GM12878 (cell line): ENCODE data around the gene ZSWIM6. TPM values are rescaled to one million over a fixed set of nuclear protein-coding genes. Genes with fewer than 3 reads are reported as not detected.

Source experiments
- ATAC-seq: fragments of 200-7000 bp; cut with Tn5 transposase; 3 replicates; pipeline ENCODE4 v1.9.1; 2020; ENCODE audit warnings: mild to moderate bottlenecking, moderate library complexity
- BruUV-seq: library from RNA; stranded (reverse); fragments of 400-500 nt; replicated peaks from 2 replicates; lab custom pipeline; 2021; lab: Mats Ljungman, UMichigan
- CTCF ChIA-PET: fragments of 300-600 bp; sonication (Branson Sonifier 250); formaldehyde crosslinking; extraction: SDS; loops from one replicate; lab custom pipeline; 2021; ENCODE audit warnings: inconsistent platforms; lab: Yijun Ruan, JAX
- POLR2A ChIA-PET: fragments of 350-600 bp; formaldehyde crosslinking; extraction: SDS; loops from one replicate; lab custom pipeline; 2021; ENCODE audit warnings: inconsistent platforms; lab: Charles Lee
- RAD21 ChIA-PET: fragments of 300-600 bp; sonication (Branson Sonifier 250); formaldehyde crosslinking; loops from one replicate; lab custom pipeline; 2023; ENCODE audit warnings: antibody characterized with exemption; ENCODE audit not compliant: unreplicated experiment; lab: Charles Lee
- SMC1A ChIA-PET: fragments of 300-600 bp; sonication (Branson Sonifier 250); formaldehyde crosslinking; loops from one replicate; lab custom pipeline; 2023; ENCODE audit not compliant: unreplicated experiment, uncharacterized antibody; lab: Charles Lee
- DNase-seq: peaks from one replicate; pipeline ENCODE4 v3.0.0-alpha.2; 2011; ENCODE audit warnings: low read depth, low spot score
- FAIRE-seq: peaks from 3 replicates; lab custom pipeline; 2011; peaks lifted over from hg19 to GRCh38; lab: Jason Lieb, UNC
- H2AFZ ChIP-seq: 2 replicates; pipeline ENCODE4 v1.6.0; 2011; ENCODE audit warnings: low read depth, low read length, control low read depth; ENCODE audit not compliant: control insufficient read depth
- H3K27ac ChIP-seq: 2 replicates; pipeline ENCODE4 v1.5.1; 2011; ENCODE audit warnings: control low read depth; ENCODE audit not compliant: control insufficient read depth, insufficient read depth
- H3K27me3 ChIP-seq, 2 experiments: replicated peaks in 1 of 2; 2 replicates each; pipeline versions ENCODE4 v1.6.0 to v1.6.1; 2011; ENCODE audit warnings: low read length in 1 of 2; ENCODE audit not compliant: control insufficient read depth in 2 of 2, insufficient read depth in 2 of 2
- H3K36me3 ChIP-seq, 2 experiments: 2 replicates each; pipeline ENCODE4 v1.5.1; 2011; ENCODE audit warnings: low read length in 1 of 2; ENCODE audit not compliant: control insufficient read depth in 2 of 2, insufficient read depth in 2 of 2
- H3K4me1 ChIP-seq: 2 replicates; pipeline ENCODE4 v1.6.1; 2011; ENCODE audit warnings: mild to moderate bottlenecking, low read length, moderate library complexity, mixed read lengths; ENCODE audit not compliant: control insufficient read depth, insufficient read depth
- H3K4me2 ChIP-seq: 2 replicates; pipeline ENCODE4 v1.6.0; 2011; ENCODE audit warnings: control low read depth; ENCODE audit not compliant: control insufficient read depth, insufficient read depth
- H3K4me3 ChIP-seq: fragments of 200-600 bp; sonication (generic); 2 replicates; pipeline ENCODE4 v1.5.1; 2016
- H3K79me2 ChIP-seq: 2 replicates; pipeline ENCODE4 v1.6.0; 2011; ENCODE audit warnings: low read length; ENCODE audit not compliant: control insufficient read depth, insufficient read depth
- H3K9ac ChIP-seq: 2 replicates; pipeline ENCODE4 v1.8.0; 2011; ENCODE audit warnings: low read length, control low read depth, mixed read lengths; ENCODE audit not compliant: control insufficient read depth, insufficient read depth
- H3K9me3 ChIP-seq: replicated peaks from 3 replicates; pipeline ENCODE4 v1.5.1; 2011; ENCODE audit warnings: mild to moderate bottlenecking, low read length; ENCODE audit not compliant: control insufficient read depth, insufficient read depth
- H4K20me1 ChIP-seq: 2 replicates; pipeline ENCODE4 v1.6.0; 2011; ENCODE audit not compliant: control insufficient read depth, insufficient read depth
- ATF3 ChIP-seq: IDR thresholded peaks from 2 replicates; pipeline ENCODE4 v1.6.1; 2011; ENCODE audit warnings: low read depth, mild to moderate bottlenecking, low read length, moderate library complexity, borderline replicate concordance; ENCODE audit errors: extremely low read depth
- CHD1 ChIP-seq: IDR thresholded peaks from 2 replicates; pipeline ENCODE4 v1.6.1; 2012; ENCODE audit warnings: low read depth, low read length, improper control_type of control experiment
- CREB1 ChIP-seq: IDR thresholded peaks from 2 replicates; pipeline ENCODE4 v1.6.1; 2012; ENCODE audit warnings: low read depth, mild to moderate bottlenecking, inconsistent platforms
- ETV6 ChIP-seq, 2 experiments: fragments of 450-650 bp in 1 of 2; IDR thresholded peaks in 1 of 2; conservative IDR thresholded peaks in 1 of 2; 2 replicates each; pipeline ENCODE4 v1.6.1; 2014; ENCODE audit warnings: antibody characterized with exemption in 1 of 2, borderline replicate concordance in 1 of 2, low read depth in 1 of 2, mild to moderate bottlenecking in 1 of 2, moderate library complexity in 1 of 2
- FOXK2 ChIP-seq: fragments of 450-650 bp; IDR thresholded peaks from 2 replicates; pipeline ENCODE4 v1.6.1; 2017; ENCODE audit warnings: mild to moderate bottlenecking, moderate library complexity
- NR2F1 ChIP-seq: fragments of 450-650 bp; conservative IDR thresholded peaks from 2 replicates; pipeline ENCODE4 v1.6.1; 2017; ENCODE audit warnings: mild to moderate bottlenecking
- RAD21 ChIP-seq: IDR thresholded peaks from 2 replicates; pipeline ENCODE4 v1.6.1; 2011; ENCODE audit warnings: mild to moderate bottlenecking, low read depth, low read length, moderate library complexity; ENCODE audit not compliant: insufficient read depth
- WGBS: methylation state at CpG from one replicate; pipeline ENCODE4 v1.1.6; 2016; ENCODE audit warnings: low lambda C conversion rate; ENCODE audit not compliant: insufficient replicate concordance, insufficient coverage; ENCODE audit errors: missing lambda C conversion rate; 5-methylcytosine and 5-hydroxymethylcytosine counted together
- in situ Hi-C: fragments of 300-500 bp; cut with MboI; formaldehyde crosslinking; loops from 9 replicates; pipeline ENCODE4 v1.14.3; 2018; ENCODE audit warnings: mixed read lengths
- intact Hi-C: fragments of 100-400 bp; cut with micrococcal nuclease; formaldehyde crosslinking; loops from one replicate; pipeline ENCODE4 v1.14.2; 2022; ENCODE audit not compliant: unreplicated experiment
- polyA plus RNA-seq, 11 experiments: library from polyadenylated mRNA; depleted of rRNA in 4 of 11; unstranded in 6 of 11; stranded (reverse) in 5 of 11; fragments of >200 nt; fragmentation: Nextera tagmentation in 4 of 11; fragmentation: Illumina TruSeq in 1 of 11; extraction: Ambion mirVana in 4 of 11; extraction: Trizol in 1 of 11; gene quantifications; 1 replicate in 1 of 11; 2 replicates in 10 of 11; pipeline versions ENCODE4 v1.2.1 to v1.2.3, GENCODE V29; 2011 to 2016; ENCODE audit warnings: inconsistent platforms in 2 of 11, missing spikeins in 2 of 11, low read depth in 1 of 11
- total RNA-seq, 4 experiments: library from RNA; depleted of rRNA in 3 of 4; stranded (reverse); fragments of >200 nt in 3 of 4; fragmentation: Illumina TruSeq in 1 of 4; extraction: Trizol in 1 of 4; gene quantifications; 2 replicates each; pipeline versions ENCODE4 v1.2.1 to v1.2.3, GENCODE V29; 2013 to 2021

ZSWIM6 gene
- total and polyA plus RNA-seq, 10 of the 15 experiments (the other 5 are each of a cell fraction or from before 2014, with no cell fraction given), result 0.53 to 6.2 (median 3.4) TPM

GRCh38 chr5:61311056-61311610, 20.9 kb upstream of the ZSWIM6 start:
- Histone ChIP-seq H3K4me1 (peaks cover 14% of the 10 kb centered on the region), H3K4me3 (no peak overlapping the region), H3K9ac (no peak overlapping the region), H3K36me3 (no peaks in the 10 kb centered on the region), H3K27me3 (0 out of 4 replicates have a peak, but pooled peaks cover 0 to 2% of the 10 kb centered on the region in 2 experiments), H3K9me3 (no peaks in the 10 kb centered on the region), H3K4me2 (no peak overlapping the region), H4K20me1 (no peaks in the 10 kb centered on the region), H3K27ac (no peak overlapping the region), H2AFZ (no peak overlapping the region), H3K79me2 (no peaks in the 10 kb centered on the region)
- no peak for FAIRE-seq
- ChIA-PET CTCF (no interaction called here), SMC1A (interaction anchor here (0.5 to 1.1 kb wide), 2 partner anchors 302 to 349 kb away, joined by 3 to 4 read pairs; no protein-coding TSS in a partner anchor), POLR2A (no interaction called here), RAD21 (no interaction called here)
- in situ Hi-C loops (no loop called here), intact Hi-C loops (no loop called here)
- 55% methylated on average over 5 of the region's 5 CpGs for WGBS
- DNase-seq, result no peak
- TF ChIP-seq NR2F1, result no peak
- no peak for TF ChIP-seq FOXK2
- TF ChIP-seq RAD21, result no peak
- TF ChIP-seq ETV6 (conservative IDR thresholded peaks at IDR 0.05 in 1 of 2, IDR thresholded peaks at IDR 0.05 in 1 of 2; ENCODE audit: borderline replicate concordance in 1 of 2, low read depth in 1 of 2), result no peak
- no peak for TF ChIP-seq CREB1
- no peak for TF ChIP-seq CHD1
- TF ChIP-seq ATF3, result no peak
- ATAC-seq, result no peak
- no TSS peak for BruUV-seq
